ENCODE results near the gene ASXL1.
"Not testable (repeated sequence)": the region's sequence is repeated elsewhere in the genome, so short reads cannot be mapped to it uniquely, and the experiment has no call there.

The ASXL1 gene

DNA sequence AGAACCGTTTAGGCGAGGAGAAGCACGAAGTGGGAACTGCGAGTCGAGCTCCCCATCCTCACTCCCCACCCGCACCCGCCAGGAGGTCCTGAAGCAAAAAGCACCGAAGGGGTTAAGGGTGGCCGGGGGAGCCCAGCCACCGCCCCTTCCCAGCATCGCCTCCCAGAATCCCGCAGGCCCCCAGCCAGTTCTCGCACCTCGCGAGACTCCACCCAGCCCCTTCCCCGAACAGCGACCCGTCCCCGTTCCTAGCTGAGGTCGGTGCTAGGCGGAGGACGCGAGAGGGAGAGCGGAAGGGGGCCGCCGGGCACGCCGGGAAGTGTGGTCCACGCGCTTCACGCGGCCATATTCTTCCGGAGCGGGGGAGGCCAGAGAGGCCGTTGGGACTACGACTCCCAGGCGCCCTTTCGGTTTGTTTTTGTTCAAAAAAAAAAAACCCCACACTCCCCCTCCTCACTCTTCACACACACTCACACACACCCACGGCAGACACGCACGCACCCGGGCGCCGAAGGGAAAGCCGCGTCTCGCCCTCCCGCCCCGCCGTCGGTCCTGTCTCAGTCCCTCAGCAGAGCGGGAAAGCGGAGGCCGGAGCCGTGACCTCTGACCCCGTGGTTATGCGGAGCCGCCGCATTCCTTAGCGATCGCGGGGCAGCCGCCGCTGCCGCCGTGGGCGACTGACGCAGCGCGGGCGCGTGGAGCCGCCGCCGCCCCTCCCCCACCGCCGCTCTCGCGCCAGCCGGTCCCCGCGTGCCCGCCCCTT lies at the start of gene ASXL1:
ASXL1 (plus strand) TSS at position 463 of the 763 bp plus-strand sequence. CDS start 445 bp downstream, outside the sequence.
- no peaks in the 10 kb centered on the region for H3K4me1 ChIP-seq (ENCODE audit: control insufficient read depth, insufficient read depth, low read length)
- H3K9me3 ChIP-seq (ENCODE audit: control insufficient read depth, insufficient read depth, low read length): no peaks in the 10 kb centered on the region
- no peaks in the 10 kb centered on the region for H3K36me3 ChIP-seq (ENCODE audit: control insufficient read depth, insufficient read depth, low read length)
- peak within 1 kb of the TSS; percentile 32 for H3K9ac ChIP-seq (ENCODE audit: low read depth, low read length)
- peaks cover 71% of the 10 kb centered on the region for H3K27me3 ChIP-seq (ENCODE audit: control insufficient read depth, insufficient read depth, low read length)
- H3K4me3 ChIP-seq (ENCODE audit: low read depth, low read length): peak within 1 kb of the TSS; percentile 83

DNA sequence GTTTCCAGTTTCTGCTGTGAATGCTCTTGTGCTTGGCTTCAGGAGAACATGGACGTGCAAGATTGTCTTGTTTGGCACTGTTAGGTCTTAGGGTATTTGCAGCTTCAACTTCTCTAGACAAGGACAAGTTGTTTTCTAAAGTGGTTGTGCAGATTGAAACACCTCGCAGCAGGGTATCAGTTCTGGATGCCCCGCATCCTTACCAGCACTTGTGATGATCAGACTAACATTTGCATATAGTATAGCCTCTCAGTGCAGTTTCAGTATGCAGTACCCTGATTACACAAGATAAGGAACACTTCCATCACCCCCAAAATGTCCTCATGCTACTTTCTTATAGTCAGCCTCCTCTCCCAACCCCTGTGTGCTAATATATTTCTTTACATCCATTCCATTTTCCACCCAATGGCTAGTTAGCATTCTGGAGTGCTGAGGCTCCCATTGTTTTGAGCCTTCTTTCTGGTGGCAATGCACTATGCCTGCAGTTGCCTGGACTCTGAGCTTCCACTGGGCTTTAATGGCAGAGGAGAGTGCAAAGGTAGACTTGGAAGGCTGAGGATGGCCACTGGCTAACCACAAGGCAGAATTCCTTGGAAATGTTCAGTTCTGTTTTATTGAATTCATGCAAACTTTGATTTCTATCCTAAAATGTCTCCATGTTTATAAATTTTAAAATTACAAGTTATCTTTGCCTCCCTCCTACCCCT lies 45.3 kb upstream of the ASXL1 start:
- Histone ChIP-seq H3K27me3 (ENCODE audit: control insufficient read depth, insufficient read depth, low read length) (no peaks in the 10 kb centered on the region), H3K4me3 (ENCODE audit: low read depth, low read length) (no peak overlapping the region), H3K36me3 (ENCODE audit: control insufficient read depth, insufficient read depth, low read length) (peaks cover 11% of the 10 kb centered on the region), H3K4me1 (ENCODE audit: control insufficient read depth, insufficient read depth, low read length) (no peaks in the 10 kb centered on the region), H3K9me3 (ENCODE audit: control insufficient read depth, insufficient read depth, low read length) (no peaks in the 10 kb centered on the region), H3K9ac (ENCODE audit: low read depth, low read length) (no peak overlapping the region)

DNA sequence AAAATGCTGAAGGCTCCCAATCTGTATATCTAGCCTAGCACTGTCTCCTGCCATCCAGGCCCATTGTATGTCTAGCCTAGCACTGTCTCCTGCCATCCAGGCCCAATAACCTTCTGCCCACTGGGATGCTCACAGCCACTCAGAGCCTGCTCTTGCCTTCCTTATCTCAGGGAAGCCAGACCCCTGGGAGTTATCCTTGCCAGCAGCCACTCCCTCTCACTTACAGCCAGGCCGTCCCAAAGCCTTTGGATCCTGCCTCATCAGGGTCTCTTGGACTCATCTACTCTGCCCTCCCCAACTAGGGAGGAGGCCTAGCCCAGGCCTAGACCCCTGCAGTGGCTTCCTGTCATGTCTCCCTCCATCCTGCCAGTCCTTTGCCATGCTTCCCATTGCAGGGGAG lies 43.4 kb upstream of the ASXL1 start:
- no peak overlapping the region for H3K4me3 ChIP-seq (ENCODE audit: low read depth, low read length)
- H3K36me3 ChIP-seq (ENCODE audit: control insufficient read depth, insufficient read depth, low read length): peaks cover 11% of the 10 kb centered on the region
- H3K4me1 ChIP-seq (ENCODE audit: control insufficient read depth, insufficient read depth, low read length): no peaks in the 10 kb centered on the region
- H3K27me3 ChIP-seq (ENCODE audit: control insufficient read depth, insufficient read depth, low read length): no peaks in the 10 kb centered on the region
- no peak overlapping the region for H3K9ac ChIP-seq (ENCODE audit: low read depth, low read length)
- no peaks in the 10 kb centered on the region for H3K9me3 ChIP-seq (ENCODE audit: control insufficient read depth, insufficient read depth, low read length)

GRCh38 chr20:32315399-32315798 lies 42.7 kb upstream of the ASXL1 start:
- H3K36me3 ChIP-seq (ENCODE audit: control insufficient read depth, insufficient read depth, low read length): peaks cover 5% of the 10 kb centered on the region
- H3K4me1 ChIP-seq (ENCODE audit: control insufficient read depth, insufficient read depth, low read length): no peaks in the 10 kb centered on the region
- no peak overlapping the region for H3K9ac ChIP-seq (ENCODE audit: low read depth, low read length)
- H3K27me3 ChIP-seq (ENCODE audit: control insufficient read depth, insufficient read depth, low read length): no peaks in the 10 kb centered on the region
- no peak overlapping the region for H3K4me3 ChIP-seq (ENCODE audit: low read depth, low read length)
- H3K9me3 ChIP-seq (ENCODE audit: control insufficient read depth, insufficient read depth, low read length): no peaks in the 10 kb centered on the region

- Histone ChIP-seq H3K4me1 (ENCODE audit: control insufficient read depth, insufficient read depth, low read length) (no peaks in the 10 kb centered on the region), H3K4me3 (ENCODE audit: low read depth, low read length) (no peak overlapping the region), H3K27me3 (ENCODE audit: control insufficient read depth, insufficient read depth, low read length) (no peaks in the 10 kb centered on the region), H3K36me3 (ENCODE audit: control insufficient read depth, insufficient read depth, low read length) (peaks cover under 1% of the 10 kb centered on the region), H3K9me3 (ENCODE audit: control insufficient read depth, insufficient read depth, low read length) (no peaks in the 10 kb centered on the region), H3K9ac (ENCODE audit: low read depth, low read length) (no peak overlapping the region)
Observed at GRCh38 chr20:32315891-32316290, 42.2 kb upstream of the ASXL1 start.

- no peaks in the 10 kb centered on the region for H3K4me1 ChIP-seq (ENCODE audit: control insufficient read depth, insufficient read depth, low read length)
- no peak overlapping the region for H3K9ac ChIP-seq (ENCODE audit: low read depth, low read length)
- no peaks in the 10 kb centered on the region for H3K27me3 ChIP-seq (ENCODE audit: control insufficient read depth, insufficient read depth, low read length)
- H3K36me3 ChIP-seq (ENCODE audit: control insufficient read depth, insufficient read depth, low read length): no peaks in the 10 kb centered on the region
- no peak overlapping the region for H3K4me3 ChIP-seq (ENCODE audit: low read depth, low read length)
- no peaks in the 10 kb centered on the region for H3K9me3 ChIP-seq (ENCODE audit: control insufficient read depth, insufficient read depth, low read length)
Observed at GRCh38 chr20:32316667-32317066, 41.5 kb upstream of the ASXL1 start.

DNA sequence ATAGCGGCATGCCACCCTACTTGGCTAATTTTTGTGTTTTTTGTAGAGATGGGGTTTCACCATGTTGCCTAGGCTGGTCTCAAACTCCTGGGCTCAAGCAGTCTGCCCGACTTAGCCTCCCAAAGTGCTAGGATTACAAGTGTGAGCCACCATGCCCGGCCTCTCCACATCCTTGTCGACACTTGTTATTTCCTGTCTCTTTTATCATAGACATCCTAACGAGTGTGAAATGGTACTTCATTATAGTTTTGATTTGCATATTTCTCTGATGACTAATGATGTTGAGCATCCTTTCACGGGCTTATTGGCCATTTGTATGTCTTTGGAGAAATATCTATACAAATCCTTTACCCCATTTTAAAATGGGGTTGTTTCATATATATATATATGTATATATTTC lies 39.0 kb upstream of the ASXL1 start:
- Histone ChIP-seq H3K27me3 (ENCODE audit: control insufficient read depth, insufficient read depth, low read length) (no peaks in the 10 kb centered on the region), H3K4me1 (ENCODE audit: control insufficient read depth, insufficient read depth, low read length) (no peaks in the 10 kb centered on the region), H3K9me3 (ENCODE audit: control insufficient read depth, insufficient read depth, low read length) (no peaks in the 10 kb centered on the region), H3K9ac (ENCODE audit: low read depth, low read length) (no peak overlapping the region), H3K36me3 (ENCODE audit: control insufficient read depth, insufficient read depth, low read length) (no peaks in the 10 kb centered on the region), H3K4me3 (ENCODE audit: low read depth, low read length) (no peak overlapping the region)

GRCh38 chr20:32320305-32320704 lies 37.8 kb upstream of the ASXL1 start:
- no peaks in the 10 kb centered on the region for H3K4me1 ChIP-seq (ENCODE audit: control insufficient read depth, insufficient read depth, low read length)
- no peaks in the 10 kb centered on the region for H3K36me3 ChIP-seq (ENCODE audit: control insufficient read depth, insufficient read depth, low read length)
- H3K27me3 ChIP-seq (ENCODE audit: control insufficient read depth, insufficient read depth, low read length): no peaks in the 10 kb centered on the region
- H3K4me3 ChIP-seq (ENCODE audit: low read depth, low read length): no peak overlapping the region
- no peak overlapping the region for H3K9ac ChIP-seq (ENCODE audit: low read depth, low read length)
- no peaks in the 10 kb centered on the region for H3K9me3 ChIP-seq (ENCODE audit: control insufficient read depth, insufficient read depth, low read length)

- no peaks in the 10 kb centered on the region for H3K4me1 ChIP-seq (ENCODE audit: control insufficient read depth, insufficient read depth, low read length)
- H3K36me3 ChIP-seq (ENCODE audit: control insufficient read depth, insufficient read depth, low read length): no peaks in the 10 kb centered on the region
- H3K9me3 ChIP-seq (ENCODE audit: control insufficient read depth, insufficient read depth, low read length): no peaks in the 10 kb centered on the region
- H3K9ac ChIP-seq (ENCODE audit: low read depth, low read length): no peak overlapping the region
- H3K27me3 ChIP-seq (ENCODE audit: control insufficient read depth, insufficient read depth, low read length): no peaks in the 10 kb centered on the region
- H3K4me3 ChIP-seq (ENCODE audit: low read depth, low read length): no peak overlapping the region
Observed at GRCh38 chr20:32321390-32321789, 36.7 kb upstream of the ASXL1 start.

DNA sequence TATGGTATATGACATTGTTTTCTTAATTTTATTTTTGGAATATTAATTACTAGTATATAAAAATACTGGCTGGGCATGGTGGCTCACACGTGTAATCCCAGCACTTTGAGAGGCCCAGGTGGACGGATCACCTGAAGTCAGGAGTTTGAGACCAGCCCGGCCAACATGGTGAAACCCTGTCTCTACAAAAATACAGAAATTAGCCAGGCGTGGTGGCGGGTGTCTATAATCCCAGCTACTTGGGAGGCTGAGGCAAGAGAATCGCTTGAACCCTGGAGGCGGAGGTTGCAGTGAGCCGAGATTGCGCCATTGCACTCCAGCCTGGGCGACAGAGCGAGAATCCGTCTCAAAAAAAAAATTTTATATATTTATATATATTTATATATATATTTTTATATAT lies 35.9 kb upstream of the ASXL1 start:
- not testable (repeated sequence) for H3K9ac ChIP-seq (ENCODE audit: low read depth, low read length); H3K4me3 ChIP-seq (ENCODE audit: low read depth, low read length); H3K9me3 ChIP-seq (ENCODE audit: control insufficient read depth, insufficient read depth, low read length); H3K27me3 ChIP-seq (ENCODE audit: control insufficient read depth, insufficient read depth, low read length); H3K4me1 ChIP-seq (ENCODE audit: control insufficient read depth, insufficient read depth, low read length); H3K36me3 ChIP-seq (ENCODE audit: control insufficient read depth, insufficient read depth, low read length)

- not testable (repeated sequence) for H3K4me1 ChIP-seq (ENCODE audit: control insufficient read depth, insufficient read depth, low read length); H3K9me3 ChIP-seq (ENCODE audit: control insufficient read depth, insufficient read depth, low read length); H3K36me3 ChIP-seq (ENCODE audit: control insufficient read depth, insufficient read depth, low read length); H3K4me3 ChIP-seq (ENCODE audit: low read depth, low read length); H3K27me3 ChIP-seq (ENCODE audit: control insufficient read depth, insufficient read depth, low read length); H3K9ac ChIP-seq (ENCODE audit: low read depth, low read length)
Observed at GRCh38 chr20:32323761-32324160, 34.4 kb upstream of the ASXL1 start.
